ENCODE measurements around the gene NPAS3.

DNA sequence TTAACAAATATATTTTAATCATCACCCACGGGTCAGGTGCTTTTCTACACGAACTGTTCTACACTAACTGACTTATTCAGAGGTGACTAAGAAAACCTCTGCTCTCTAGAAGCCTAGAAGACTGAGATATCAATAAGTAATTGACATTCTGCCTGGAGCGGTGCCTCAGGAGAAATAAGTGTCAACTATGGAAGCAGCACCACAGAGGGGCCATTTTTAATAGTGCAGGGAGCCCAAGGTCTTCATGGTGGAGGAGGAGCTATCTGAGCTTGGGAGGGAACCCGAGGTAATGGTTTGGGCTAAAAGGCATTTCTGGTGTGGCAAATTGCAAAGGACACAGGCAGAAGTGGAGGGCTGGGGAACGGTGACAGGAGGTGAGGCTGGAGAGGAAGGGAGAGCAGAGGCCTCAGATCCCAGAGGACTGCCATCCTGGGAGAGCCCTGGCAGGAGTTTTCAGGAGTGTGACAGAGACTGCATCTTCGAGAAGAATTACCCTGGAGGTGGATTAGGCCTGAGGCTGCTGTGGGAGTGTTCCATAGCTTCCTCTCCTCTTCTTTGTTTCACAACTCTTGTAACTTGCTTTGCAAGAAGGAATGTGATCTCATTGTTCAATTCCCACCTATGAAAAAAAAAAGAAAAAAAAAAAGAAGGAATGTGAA, 123.1 kb downstream of the NPAS3 start:
- TF ChIP-seq CTCF (IDR thresholded peaks at IDR 0.05; ENCODE audit: control extremely low read depth in 1 of 3, insufficient read depth in 1 of 3, low read depth in 1 of 3, low read length in 3 of 3) (peak in 2 of 3 experiments; percentile 7 to 9; a peak in 1 of 4 replicates), SIN3A (conservative IDR thresholded peaks at IDR 0.05 in 1 of 2, IDR thresholded peaks at IDR 0.05 in 1 of 2; ENCODE audit: low read depth in 1 of 2, low read length in 2 of 2) (no peak), EZH2 (IDR thresholded peaks at IDR 0.05; ENCODE audit: low read depth, low read length, severe bottlenecking) (no peak), SUZ12 (IDR thresholded peaks at IDR 0.05; ENCODE audit: low read length) (no peak), CBX5 (IDR thresholded peaks at IDR 0.05; ENCODE audit: low read depth, low read length) (no peak)

All from H1 (cell line).